Measurements from ENCODE around the gene ARID1B.

ARID1B gene

GRCh38 chr6:157119502-157120027 lies 342.4 kb downstream of the ARID1B start:
- no peak for DNase-seq

GRCh38 chr6:157120534-157121232 lies 343.5 kb downstream of the ARID1B start:
- no peak for DNase-seq

GRCh38 chr6:157121897-157122296 lies 344.7 kb downstream of the ARID1B start:
- DNase-seq = no peak

GRCh38 chr6:157123234-157123633 lies 346.1 kb downstream of the ARID1B start:
- no peak for DNase-seq

GRCh38 chr6:157124485-157125254 lies 347.5 kb downstream of the ARID1B start:
- DNase-seq = no peak

GRCh38 chr6:157125531-157125930 lies 348.4 kb downstream of the ARID1B start:
- no peak for DNase-seq

- no peak for DNase-seq
Measured at GRCh38 chr6:157126183-157127098, 349.3 kb downstream of the ARID1B start.

- DNase-seq = no peak
Measured at GRCh38 chr6:157128235-157128775, 351.1 kb downstream of the ARID1B start.

- DNase-seq = no peak
Measured at GRCh38 chr6:157131250-157131649, 354.1 kb downstream of the ARID1B start.

GRCh38 chr6:157133856-157134255 lies 356.7 kb downstream of the ARID1B start:
- no peak for DNase-seq

GRCh38 chr6:157134402-157135047 lies 357.3 kb downstream of the ARID1B start:
- DNase-seq = no peak

GRCh38 chr6:157135691-157136090 lies 358.5 kb downstream of the ARID1B start:
- no peak for DNase-seq

- DNase-seq = no peak
Measured at GRCh38 chr6:157137501-157137900, 360.3 kb downstream of the ARID1B start.

- DNase-seq = peak; percentile 38
Measured at GRCh38 chr6:157139054-157139708, 362.0 kb downstream of the ARID1B start.

GRCh38 chr6:157143171-157143889 lies 366.2 kb downstream of the ARID1B start:
- peak; percentile 34 for DNase-seq

GRCh38 chr6:157143890-157144798 lies 367.0 kb downstream of the ARID1B start:
- DNase-seq = no peak

- peak; percentile 30 for DNase-seq
Measured at GRCh38 chr6:157144859-157145568, 367.8 kb downstream of the ARID1B start.

- peak; percentile 99 for DNase-seq
Measured at GRCh38 chr6:157145656-157146285, 368.6 kb downstream of the ARID1B start.
